Activated B cell treated with CpG ODN at 0.5 μM for 24 hours (primary cell): ENCODE results near the gene DCXR. TPM values are rescaled to one million over a fixed set of nuclear protein-coding genes. Genes with fewer than 3 reads are reported as not detected.

Experiments
- ATAC-seq: fragments of 200-7000 bp; cut with Tn5 transposase; one replicate; pipeline ENCODE4 v1.10.0; 2021; ENCODE audit warnings: low read depth, mild to moderate bottlenecking, moderate library complexity
- CTCF ChIA-PET: fragments of 350-600 bp; sonication (Branson Sonifier 250); formaldehyde crosslinking; loops from one replicate; lab custom pipeline; 2021; ENCODE audit warnings: antibody characterized with exemption; lab: Charles Lee
- POLR2A ChIA-PET: fragments of 350-600 bp; sonication (Branson Sonifier 250); formaldehyde crosslinking; loops from one replicate; lab custom pipeline; 2021; ENCODE audit warnings: antibody characterized with exemption; lab: Charles Lee
- DNase-seq: peaks from one replicate; pipeline ENCODE4 v3.0.0; 2022
- H3K27ac Mint-ChIP-seq: one replicate; pipeline ENCODE4 v1.8.0; 2020; ENCODE audit warnings: mixed read lengths
- H3K27me3 Mint-ChIP-seq: one replicate; pipeline ENCODE4 v1.8.0; 2021; ENCODE audit warnings: mixed read lengths
- H3K36me3 Mint-ChIP-seq: one replicate; pipeline ENCODE4 v1.8.0; 2021; ENCODE audit warnings: low read depth, mixed read lengths
- H3K4me1 Mint-ChIP-seq: one replicate; pipeline ENCODE4 v1.8.0; 2021; ENCODE audit warnings: mixed read lengths
- H3K4me3 Mint-ChIP-seq: one replicate; pipeline ENCODE4 v1.8.0; 2020; ENCODE audit warnings: mild to moderate bottlenecking, mixed read lengths
- H3K9me3 Mint-ChIP-seq: one replicate; pipeline ENCODE4 v1.8.0; 2020; ENCODE audit warnings: mixed read lengths
- CTCF ChIP-seq: fragments of 200-600 bp; IDR thresholded peaks from one replicate; pipeline ENCODE4 v1.8.0; 2022; ENCODE audit warnings: antibody characterized with exemption, mild to moderate bottlenecking
- intact Hi-C: fragments of 100-400 bp; cut with micrococcal nuclease; formaldehyde crosslinking; loops from one replicate; pipeline ENCODE4 v1.15.1; 2024
- total RNA-seq: library from RNA; stranded (reverse); gene quantifications from 2 replicates; pipeline ENCODE4 v1.2.3, GENCODE V29; 2022

DCXR gene
- total RNA-seq, 1 donor from 2014 or later: 84.3 TPM

- H3K27ac Mint-ChIP-seq: no peak overlapping the region
- ATAC-seq: no peak
- POLR2A ChIA-PET: interaction anchor here (0.5 kb wide), 1 partner anchor 14 kb away, joined by 9 read pairs; no protein-coding TSS in a partner anchor
- no peaks in the 10 kb centered on the region for H3K4me1 Mint-ChIP-seq
- no peaks in the 10 kb centered on the region for H3K27me3 Mint-ChIP-seq
- no peak overlapping the region for H3K4me3 Mint-ChIP-seq
- H3K36me3 Mint-ChIP-seq: peaks cover 49% of the 10 kb centered on the region
- no peak for DNase-seq
- intact Hi-C loops: no loop called here
- no peak for TF ChIP-seq CTCF
- H3K9me3 Mint-ChIP-seq: no peaks in the 10 kb centered on the region
- CTCF ChIA-PET: no interaction called here
Observed at GRCh38 chr17:82080789-82081464, 43.4 kb upstream of the DCXR start.

- Mint-ChIP-seq H3K36me3 (peaks cover 47% of the 10 kb centered on the region), H3K4me1 (no peaks in the 10 kb centered on the region), H3K9me3 (no peaks in the 10 kb centered on the region), H3K27ac (no peak overlapping the region), H3K27me3 (no peaks in the 10 kb centered on the region), H3K4me3 (no peak overlapping the region)
- CTCF ChIA-PET: no interaction called here
- intact Hi-C loops: no loop called here
- POLR2A ChIA-PET: interaction anchor here (0.5 kb wide), 1 partner anchor 14 kb away, joined by 9 read pairs; no protein-coding TSS in a partner anchor
- TF ChIP-seq CTCF: no peak
- no peak for DNase-seq
- ATAC-seq: no peak
Observed at GRCh38 chr17:82080048-82080788, 42.7 kb upstream of the DCXR start.

- peaks cover 3% of the 10 kb centered on the region for H3K27me3 Mint-ChIP-seq
- no peak for ATAC-seq
- CTCF ChIA-PET: no interaction called here
Observed at GRCh38 chr17:82079001-82079677, 41.6 kb upstream of the DCXR start.

GRCh38 chr17:82078433-82078832 lies 40.9 kb upstream of the DCXR start:
- peaks cover 3% of the 10 kb centered on the region for H3K27me3 Mint-ChIP-seq
- no peak for TF ChIP-seq CTCF
- no peaks in the 10 kb centered on the region for H3K9me3 Mint-ChIP-seq
- intact Hi-C loops: no loop called here
- ChIA-PET POLR2A (interaction anchor here (0.6 kb wide), 2 partner anchors 14 to 154 kb away, joined by 4 to 5 read pairs; no protein-coding TSS in a partner anchor), CTCF (no interaction called here)
- DNase-seq (no peak), ATAC-seq (no peak)
- H3K36me3 Mint-ChIP-seq: peaks cover 33% of the 10 kb centered on the region
- no peak overlapping the region for H3K4me3 Mint-ChIP-seq
- H3K4me1 Mint-ChIP-seq: no peaks in the 10 kb centered on the region
- H3K27ac Mint-ChIP-seq: no peak overlapping the region

More at GRCh38 chr17:82079001-82079677, 41.6 kb upstream of the DCXR start:
- no peaks in the 10 kb centered on the region for H3K9me3 Mint-ChIP-seq
- no peak for TF ChIP-seq CTCF
- H3K36me3 Mint-ChIP-seq: peaks cover 38% of the 10 kb centered on the region
- intact Hi-C loops: no loop called here
- POLR2A ChIA-PET: interaction anchor here (0.6 kb wide), 1 partner anchor 155 kb away, joined by 5 read pairs; no protein-coding TSS in a partner anchor
- H3K4me1 Mint-ChIP-seq: no peaks in the 10 kb centered on the region
- no peak overlapping the region for H3K4me3 Mint-ChIP-seq
- DNase-seq: no peak
- H3K27ac Mint-ChIP-seq: no peak overlapping the region
